GM23338 (cell line): ENCODE data around the gene CCDC73. TPM values are rescaled to one million over a fixed set of nuclear protein-coding genes. Genes with fewer than 3 reads are reported as not detected.
"Not testable (repeated sequence)": the region's sequence is repeated elsewhere in the genome, so short reads cannot be mapped to it uniquely, and the experiment has no call there.

Source experiments
- ATAC-seq: fragments of 200-7000 bp; cut with Tn5 transposase; 3 replicates; pipeline ENCODE4 v1.9.1; 2020
- DNase-seq: peaks from one replicate; pipeline ENCODE4 v3.0.0-alpha.2; 2015; ENCODE audit warnings: low spot score
- H2AFZ ChIP-seq: fragments of 200-600 bp; sonication (generic); 2 replicates; pipeline ENCODE4 v1.8.0; 2016; ENCODE audit warnings: antibody characterized with exemption, mild to moderate bottlenecking, moderate library complexity
- H3F3A ChIP-seq: fragments of 200-600 bp; sonication (generic); replicated peaks from 2 replicates; pipeline ENCODE4 v1.8.0; 2017; ENCODE audit warnings: antibody characterized with exemption, mixed run types, low read depth
- H3K27ac ChIP-seq: fragments of 200-600 bp; sonication (generic); 2 replicates; pipeline ENCODE4 v1.6.1; 2016; ENCODE audit warnings: low read depth
- H3K27me3 ChIP-seq: fragments of 200-600 bp; sonication (generic); 2 replicates; pipeline ENCODE4 v1.8.0; 2016; ENCODE audit warnings: mild to moderate bottlenecking, mixed run types, moderate library complexity; ENCODE audit not compliant: insufficient read depth
- H3K36me3 ChIP-seq: fragments of 200-600 bp; sonication (generic); 2 replicates; pipeline ENCODE4 v1.8.0; 2016; ENCODE audit warnings: mild to moderate bottlenecking; ENCODE audit not compliant: insufficient read depth
- H3K4me1 ChIP-seq: fragments of 200-600 bp; sonication (generic); 2 replicates; pipeline ENCODE4 v1.8.0; 2016; ENCODE audit warnings: mild to moderate bottlenecking, moderate library complexity; ENCODE audit not compliant: insufficient read depth
- H3K4me2 ChIP-seq: fragments of 200-600 bp; sonication (generic); 2 replicates; pipeline ENCODE4 v1.7.1; 2017; ENCODE audit warnings: mixed run types
- H3K4me3 ChIP-seq: fragments of 200-600 bp; sonication (generic); 2 replicates; pipeline ENCODE4 v1.6.1; 2016; ENCODE audit warnings: mixed run types
- H3K79me2 ChIP-seq: fragments of 200-600 bp; sonication (generic); replicated peaks from 2 replicates; pipeline ENCODE4 v1.8.0; 2017; ENCODE audit warnings: mild to moderate bottlenecking; ENCODE audit not compliant: insufficient read depth
- H3K9me2 ChIP-seq: fragments of 200-600 bp; sonication (generic); 2 replicates; pipeline ENCODE4 v1.8.0; 2017; ENCODE audit not compliant: insufficient read depth
- H4K20me1 ChIP-seq: fragments of 200-600 bp; sonication (generic); replicated peaks from 2 replicates; pipeline ENCODE4 v1.8.0; 2017; ENCODE audit warnings: mild to moderate bottlenecking; ENCODE audit not compliant: insufficient read depth
- H3K27ac Mint-ChIP-seq: 2 replicates; pipeline ENCODE4 v1.8.0; 2020; ENCODE audit warnings: inconsistent platforms, mild to moderate bottlenecking, moderate library complexity, mixed read lengths
- H3K27me3 Mint-ChIP-seq: 3 replicates; pipeline ENCODE4 v1.8.0; 2022; ENCODE audit warnings: low read depth, mild to moderate bottlenecking, moderate library complexity, mixed read lengths, inconsistent platforms; ENCODE audit not compliant: insufficient read depth, poor library complexity
- H3K36me3 Mint-ChIP-seq: 3 replicates; pipeline ENCODE4 v1.8.0; 2021; ENCODE audit warnings: low read depth, mild to moderate bottlenecking, inconsistent platforms, moderate library complexity, mixed read lengths
- H3K4me1 Mint-ChIP-seq: 3 replicates; pipeline ENCODE4 v1.8.0; 2020; ENCODE audit warnings: mild to moderate bottlenecking, inconsistent platforms, mixed read lengths
- H3K4me3 Mint-ChIP-seq: 3 replicates; pipeline ENCODE4 v1.8.0; 2021; ENCODE audit warnings: moderate library complexity, mild to moderate bottlenecking, inconsistent platforms, mixed read lengths
- H3K9me3 Mint-ChIP-seq: 3 replicates; pipeline ENCODE4 v1.8.0; 2020; ENCODE audit warnings: moderate library complexity, mild to moderate bottlenecking, inconsistent platforms, mixed read lengths
- CREB1 ChIP-seq: fragments of 250-450 bp; sonication (Bioruptor Pico); IDR thresholded peaks from 2 replicates; pipeline ENCODE4 v1.5.0; 2020; ENCODE audit warnings: low read depth, mild to moderate bottlenecking, moderate library complexity
- CTCF ChIP-seq, 2 experiments: fragments of 200-600 bp in 1 of 2; sonication (generic) in 1 of 2; conservative IDR thresholded peaks; 2 replicates each; pipeline versions ENCODE4 v1.5.1 to v1.6.1; 2016 to 2017; ENCODE audit warnings: antibody characterized with exemption in 2 of 2, low read depth in 2 of 2, mild to moderate bottlenecking in 2 of 2, moderate library complexity in 1 of 2
- EZH2 ChIP-seq: fragments of 200-600 bp; sonication (generic); IDR thresholded peaks from one replicate; pipeline ENCODE4 v1.8.0; 2017; ENCODE audit warnings: antibody characterized with exemption, mild to moderate bottlenecking, low read depth; ENCODE audit not compliant: unreplicated experiment
- JUNB ChIP-seq: IDR thresholded peaks from one replicate; pipeline ENCODE4 v1.6.1; 2016; ENCODE audit warnings: antibody characterized with exemption; ENCODE audit not compliant: unreplicated experiment
- NANOG ChIP-seq: IDR thresholded peaks from 2 replicates; pipeline ENCODE4 v1.6.1; 2016; ENCODE audit warnings: antibody characterized with exemption, borderline replicate concordance
- REST ChIP-seq: IDR thresholded peaks from one replicate; pipeline ENCODE4 v1.6.1; 2018; ENCODE audit warnings: antibody characterized with exemption; ENCODE audit not compliant: unreplicated experiment
- STAT1 ChIP-seq: IDR thresholded peaks from one replicate; pipeline ENCODE4 v1.6.1; 2016; ENCODE audit warnings: antibody characterized with exemption; ENCODE audit not compliant: unreplicated experiment
- ZNF114 ChIP-seq: fragments of 250-450 bp; sonication (Bioruptor Pico); IDR thresholded peaks from 2 replicates; pipeline ENCODE4 v1.5.0; 2020; ENCODE audit warnings: mild to moderate bottlenecking, moderate library complexity
- ZNF331 ChIP-seq: fragments of 250-450 bp; sonication (Bioruptor Pico); IDR thresholded peaks from 2 replicates; pipeline ENCODE4 v1.5.0; 2020; ENCODE audit warnings: low read depth, mild to moderate bottlenecking, moderate library complexity
- polyA plus RNA-seq: library from polyadenylated mRNA; unstranded; fragments of >200 nt; fragmentation: Nextera tagmentation; extraction: Ambion mirVana; gene quantifications from 2 replicates; pipeline ENCODE4 v1.2.1, GENCODE V29; 2016
- total RNA-seq: library from RNA; depleted of rRNA; stranded (reverse); fragments of >200 nt; shearing (Covaris generic); gene quantifications from 2 replicates; pipeline ENCODE4 v1.2.3, GENCODE V29; 2014

The CCDC73 gene
- total and polyA plus RNA-seq, 2 experiments from 2014 or later = 0.06 TPM; not detected in 1

- TF ChIP-seq REST (no peak), NANOG (no peak), CTCF (conservative IDR thresholded peaks at IDR 0.05; ENCODE audit: low read depth in 2 of 2) (no peak), ZNF114 (no peak), JUNB (no peak), STAT1 (no peak), CREB1 (CRISPR knock-in tag) (no peak), ZNF331 (no peak)
Measured at GRCh38 chr11:32781721-32782120, 12.7 kb downstream of the CCDC73 start (continued).

GRCh38 chr11:32780839-32781238, 13.6 kb downstream of the CCDC73 start:
- not testable (repeated sequence) for H3K27ac ChIP-seq, ATAC-seq, H3K27me3 ChIP-seq, H2AFZ ChIP-seq, H3K4me2 ChIP-seq, H3K4me3 Mint-ChIP-seq, H3F3A ChIP-seq, H3K4me1 Mint-ChIP-seq, DNase-seq, H3K4me3 ChIP-seq, H3K36me3 ChIP-seq, H3K9me2 ChIP-seq, H3K9me3 Mint-ChIP-seq, H3K27me3 Mint-ChIP-seq, H3K79me2 ChIP-seq, H3K27ac Mint-ChIP-seq, H4K20me1 ChIP-seq, H3K4me1 ChIP-seq, H3K36me3 Mint-ChIP-seq

GRCh38 chr11:32779136-32779535, 15.3 kb downstream of the CCDC73 start:
- DNase-seq (no peak), ATAC-seq (no peak)
- Mint-ChIP-seq H3K9me3 (no peaks in the 10 kb centered on the region), H3K4me1 (peaks cover 10% of the 10 kb centered on the region), H3K4me3 (no peak overlapping the region), H3K27me3 (no peaks in the 10 kb centered on the region), H3K27ac (no peak overlapping the region), H3K36me3 (no peaks in the 10 kb centered on the region)
- Histone ChIP-seq H3K36me3 (no peaks in the 10 kb centered on the region), H3K27ac (no peak overlapping the region), H3K27me3 (no peaks in the 10 kb centered on the region), H3K4me3 (no peak overlapping the region), H3K4me1 (0 out of 2 replicates have a peak, but pooled peaks cover 4% of the 10 kb centered on the region), H3K4me2 (no peak overlapping the region), H4K20me1 (no peaks in the 10 kb centered on the region), H3K9me2 (no peaks in the 10 kb centered on the region), H3F3A (no peaks in the 10 kb centered on the region), H3K79me2 (no peaks in the 10 kb centered on the region), H2AFZ (no peak overlapping the region)
- TF ChIP-seq CREB1 (CRISPR knock-in tag) (no peak), CTCF (conservative IDR thresholded peaks at IDR 0.05; ENCODE audit: low read depth in 2 of 2) (no peak), STAT1 (no peak), ZNF331 (no peak), EZH2 (no peak), JUNB (no peak)
